Keratinocyte (primary cell): ENCODE measurements around the gene UCN3. TPM values are rescaled to one million over a fixed set of nuclear protein-coding genes. Genes with fewer than 3 reads are reported as not detected.

Source experiments
- DNase-seq: peaks from one replicate; pipeline ENCODE4 v3.0.0-alpha.2; 2011; ENCODE audit warnings: low read depth, missing footprints, low spot score
- FAIRE-seq: peaks from 2 replicates; lab custom pipeline; 2011; peaks lifted over from hg19 to GRCh38; lab: Jason Lieb, UNC
- H2AFZ ChIP-seq: 2 replicates; pipeline ENCODE4 v1.6.0; 2012; ENCODE audit warnings: low read length, control low read depth, inconsistent platforms; ENCODE audit not compliant: control insufficient read depth
- H3K27ac ChIP-seq: 2 replicates; pipeline ENCODE4 v1.5.1; 2011; ENCODE audit warnings: low read length; ENCODE audit not compliant: control insufficient read depth, insufficient read depth
- H3K27me3 ChIP-seq: 3 replicates; pipeline ENCODE4 v1.6.0; 2011; ENCODE audit warnings: low read length; ENCODE audit not compliant: control insufficient read depth, insufficient read depth; ENCODE audit errors: extremely low read depth
- H3K36me3 ChIP-seq, 2 experiments: 2 replicates in 1 of 2; 3 replicates in 1 of 2; pipeline ENCODE4 v1.5.1; 2011; ENCODE audit warnings: low read length in 2 of 2, mild to moderate bottlenecking in 1 of 2; ENCODE audit not compliant: control insufficient read depth in 2 of 2, insufficient read depth in 2 of 2; ENCODE audit errors: extremely low read depth in 1 of 2
- H3K4me1 ChIP-seq: 3 replicates; pipeline ENCODE4 v1.5.1; 2011; ENCODE audit warnings: low read length; ENCODE audit not compliant: control insufficient read depth, insufficient read depth; ENCODE audit errors: extremely low read depth
- H3K4me2 ChIP-seq: 3 replicates; pipeline ENCODE4 v1.6.0; 2011; ENCODE audit warnings: low read depth, low read length; ENCODE audit not compliant: control insufficient read depth, insufficient read depth; ENCODE audit errors: extremely low read depth
- H3K4me3 ChIP-seq, 3 experiments: fragments of 200-600 bp in 1 of 3; sonication (generic) in 1 of 3; 2 replicates in 2 of 3; 3 replicates in 1 of 3; pipeline ENCODE4 v1.5.1; 2011 to 2016; ENCODE audit warnings: low read length in 3 of 3, mild to moderate bottlenecking in 3 of 3, control low read depth in 2 of 3, inconsistent platforms in 1 of 3, low read depth in 1 of 3, mixed read lengths in 1 of 3, mixed run types in 1 of 3, moderate library complexity in 1 of 3; ENCODE audit not compliant: control insufficient read depth in 2 of 3, insufficient read depth in 2 of 3; ENCODE audit errors: extremely low read depth in 1 of 3
- H3K79me2 ChIP-seq: 2 replicates; pipeline ENCODE4 v1.6.0; 2012; ENCODE audit warnings: low read length; ENCODE audit not compliant: control insufficient read depth, insufficient read depth
- H3K9ac ChIP-seq: 3 replicates; pipeline ENCODE4 v1.6.0; 2011; ENCODE audit warnings: low read length; ENCODE audit not compliant: control insufficient read depth, insufficient read depth; ENCODE audit errors: extremely low read depth
- H3K9me1 ChIP-seq: 3 replicates; pipeline ENCODE4 v1.6.0; 2011; ENCODE audit warnings: low read length; ENCODE audit not compliant: control insufficient read depth, insufficient read depth; ENCODE audit errors: extremely low read depth
- H3K9me3 ChIP-seq: 2 replicates; pipeline ENCODE4 v1.5.1; 2012; ENCODE audit warnings: low read depth, low read length; ENCODE audit not compliant: control insufficient read depth
- H4K20me1 ChIP-seq: 3 replicates; pipeline ENCODE4 v1.6.0; 2011; ENCODE audit warnings: low read length; ENCODE audit not compliant: control insufficient read depth, insufficient read depth; ENCODE audit errors: extremely low read depth
- EZH2 ChIP-seq: IDR thresholded peaks from one replicate; pipeline ENCODE4 v1.6.1; 2012; ENCODE audit warnings: inconsistent platforms, mild to moderate bottlenecking, low read length, moderate library complexity
- dilution Hi-C: fragments of 300-500 bp; cut with MboI; formaldehyde crosslinking; loops from one replicate; pipeline ENCODE4 v1.7.0; 2020; ENCODE audit warnings: low sequenced_read_pairs; ENCODE audit not compliant: extremely low pct_ligation_motif_present
- polyA plus RNA-seq, 5 experiments: library from polyadenylated mRNA; depleted of rRNA in 3 of 5; stranded (reverse) in 3 of 5; stranded (forward) in 1 of 5; unstranded in 1 of 5; fragments of >200 nt; gene quantifications; 1 replicate in 1 of 5; 2 replicates in 3 of 5; 3 replicates in 1 of 5; pipeline versions ENCODE4 v1.2.1 to v1.2.3, GENCODE V29; 2011 to 2012; ENCODE audit warnings: missing spikeins in 2 of 5, low read depth in 1 of 5, low replicate concordance in 1 of 5
- TF ChIP-seq, protein P1 (sequence below), 3 experiments: IDR thresholded peaks in 1 of 3; conservative IDR thresholded peaks in 1 of 3; optimal IDR thresholded peaks in 1 of 3; 2 replicates in 2 of 3; 3 replicates in 1 of 3; pipeline versions ENCODE3 to v1.5.1; 2011; ENCODE audit warnings: low read length in 3 of 3, mild to moderate bottlenecking in 3 of 3, moderate library complexity in 2 of 3, control low read depth in 1 of 3, inconsistent platforms in 1 of 3; ENCODE audit not compliant: insufficient read depth in 2 of 3; ENCODE audit errors: extremely low read depth in 1 of 3

The UCN3 gene
- polyA plus RNA-seq, 1 donor (not counting 4 experiments of a cell fraction or from before 2014, with no cell fraction given): not detected

DNA sequence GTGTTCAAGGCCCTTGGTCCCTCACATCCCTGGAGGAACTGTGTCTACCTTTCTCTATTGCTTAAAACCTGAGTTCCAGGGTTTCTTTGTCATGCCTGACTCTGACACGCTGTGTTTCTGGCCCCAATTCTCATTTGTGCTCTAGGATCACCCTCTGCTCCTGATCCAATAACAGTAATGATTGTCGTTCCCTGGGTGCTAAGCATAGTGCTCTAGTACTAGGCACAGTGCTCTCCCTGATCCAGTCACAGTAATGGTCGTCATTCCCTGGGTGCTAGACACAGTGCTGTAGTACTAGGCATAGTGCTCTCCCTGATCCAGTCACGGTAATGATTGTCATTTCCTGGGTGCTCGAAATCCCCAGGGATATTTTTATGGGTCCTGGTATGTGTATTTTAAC, 46.6 kb upstream of the UCN3 start:
- Histone ChIP-seq H3K79me2 (no peaks in the 10 kb centered on the region), H3K4me1 (peaks cover 14% of the 10 kb centered on the region), H3K36me3 (no peaks in the 10 kb centered on the region), H3K9me1 (no peaks in the 10 kb centered on the region), H3K27me3 (no peaks in the 10 kb centered on the region), H3K9ac (peak overlapping the region; percentile 28), H3K9me3 (no peaks in the 10 kb centered on the region), H3K4me3 (no peak overlapping the region), H2AFZ (peak overlapping the region; percentile 0), H4K20me1 (no peaks in the 10 kb centered on the region), H3K4me2 (peak overlapping the region; percentile 1), H3K27ac (peak overlapping the region; percentile 62)
- FAIRE-seq: no peak
- dilution Hi-C loops: no loop called here
- no peak for TF ChIP-seq EZH2
- TF ChIP-seq, protein P1, sequence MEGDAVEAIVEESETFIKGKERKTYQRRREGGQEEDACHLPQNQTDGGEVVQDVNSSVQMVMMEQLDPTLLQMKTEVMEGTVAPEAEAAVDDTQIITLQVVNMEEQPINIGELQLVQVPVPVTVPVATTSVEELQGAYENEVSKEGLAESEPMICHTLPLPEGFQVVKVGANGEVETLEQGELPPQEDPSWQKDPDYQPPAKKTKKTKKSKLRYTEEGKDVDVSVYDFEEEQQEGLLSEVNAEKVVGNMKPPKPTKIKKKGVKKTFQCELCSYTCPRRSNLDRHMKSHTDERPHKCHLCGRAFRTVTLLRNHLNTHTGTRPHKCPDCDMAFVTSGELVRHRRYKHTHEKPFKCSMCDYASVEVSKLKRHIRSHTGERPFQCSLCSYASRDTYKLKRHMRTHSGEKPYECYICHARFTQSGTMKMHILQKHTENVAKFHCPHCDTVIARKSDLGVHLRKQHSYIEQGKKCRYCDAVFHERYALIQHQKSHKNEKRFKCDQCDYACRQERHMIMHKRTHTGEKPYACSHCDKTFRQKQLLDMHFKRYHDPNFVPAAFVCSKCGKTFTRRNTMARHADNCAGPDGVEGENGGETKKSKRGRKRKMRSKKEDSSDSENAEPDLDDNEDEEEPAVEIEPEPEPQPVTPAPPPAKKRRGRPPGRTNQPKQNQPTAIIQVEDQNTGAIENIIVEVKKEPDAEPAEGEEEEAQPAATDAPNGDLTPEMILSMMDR (optimal IDR thresholded peaks at IDR 0.05 in 1 of 3, IDR thresholded peaks at IDR 0.05 in 1 of 3, conservative IDR thresholded peaks at IDR 0.05 in 1 of 3; ENCODE audit: extremely low read depth in 1 of 3, insufficient read depth in 2 of 3, low read length in 3 of 3): no peak
- no peak for DNase-seq

DNA sequence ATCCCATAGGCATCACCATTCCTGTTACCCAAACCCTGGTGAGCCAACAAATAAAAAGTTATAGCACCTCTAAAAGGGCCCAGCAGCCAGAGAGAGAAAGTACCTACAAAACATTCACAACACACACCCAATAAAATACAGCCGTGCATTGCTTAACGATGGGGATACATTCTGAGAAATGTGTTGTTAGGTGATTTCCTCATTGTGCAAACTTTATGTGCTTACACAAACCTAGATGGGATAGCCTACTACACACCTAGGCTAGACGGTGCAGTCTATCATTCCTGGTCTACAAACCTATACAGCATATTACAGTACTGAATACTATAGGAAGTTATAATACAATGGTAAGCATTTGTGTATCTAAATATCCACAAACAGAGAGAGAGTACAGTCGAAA, 44.9 kb upstream of the UCN3 start:
- Histone ChIP-seq H2AFZ (no peak overlapping the region), H3K79me2 (no peaks in the 10 kb centered on the region), H3K27ac (no peak overlapping the region), H3K9me3 (no peaks in the 10 kb centered on the region), H3K4me3 (no peak overlapping the region), H3K9ac (no peak overlapping the region), H3K4me1 (peaks cover 14% of the 10 kb centered on the region), H3K9me1 (no peaks in the 10 kb centered on the region), H3K27me3 (no peaks in the 10 kb centered on the region), H3K36me3 (no peaks in the 10 kb centered on the region), H3K4me2 (no peak overlapping the region), H4K20me1 (no peaks in the 10 kb centered on the region)
- FAIRE-seq (no peak), DNase-seq (no peak)
- dilution Hi-C loops: no loop called here
- TF ChIP-seq, protein P1 (optimal IDR thresholded peaks at IDR 0.05 in 1 of 3, IDR thresholded peaks at IDR 0.05 in 1 of 3, conservative IDR thresholded peaks at IDR 0.05 in 1 of 3; ENCODE audit: extremely low read depth in 1 of 3, insufficient read depth in 2 of 3, low read length in 3 of 3): no peak
- no peak for TF ChIP-seq EZH2
